B cell (primary cell): Measurements from ENCODE around the gene MUC20. TPM values are rescaled to one million over a fixed set of nuclear protein-coding genes. Genes with fewer than 3 reads are reported as not detected.
"Not testable (repeated sequence)": the region's sequence is repeated elsewhere in the genome, so short reads cannot be mapped to it uniquely, and the experiment has no call there.

Experiments
- ATAC-seq: fragments of 200-7000 bp; cut with Tn5 transposase; one replicate; pipeline ENCODE4 v1.10.0; 2021; ENCODE audit warnings: low read depth, mild to moderate bottlenecking, moderate number of reproducible peaks, moderate library complexity
- CTCF ChIA-PET: fragments of 350-600 bp; sonication (Branson Sonifier 250); formaldehyde crosslinking; loops from one replicate; lab custom pipeline; 2021; ENCODE audit warnings: antibody characterized with exemption, inconsistent platforms; lab: Charles Lee
- POLR2A ChIA-PET: fragments of 350-600 bp; sonication (Branson Sonifier 250); formaldehyde crosslinking; loops from one replicate; lab custom pipeline; 2021; ENCODE audit warnings: antibody characterized with exemption; lab: Charles Lee
- DNase-seq: peaks from one replicate; pipeline ENCODE4 v3.0.0; 2013
- H2AFZ ChIP-seq: 2 replicates; pipeline ENCODE4 v1.6.1; 2012; ENCODE audit warnings: mild to moderate bottlenecking, low read depth, low read length; ENCODE audit not compliant: insufficient read depth, poor library complexity, severe bottlenecking
- H3K27ac ChIP-seq, 2 donors: 1 replicate in 1 of 2; 2 replicates in 1 of 2; pipeline ENCODE4 v1.5.1; 2012 to 2013; ENCODE audit warnings: low read length in 2 of 2, mild to moderate bottlenecking in 2 of 2, moderate library complexity in 1 of 2
- H3K27me3 ChIP-seq, 4 experiments: fragments of 200-600 bp in 1 of 4; sonication (generic) in 1 of 4; replicated peaks in 1 of 4; 1 replicate in 2 of 4; 2 replicates in 2 of 4; pipeline versions ENCODE4 v1.6.1 to v1.7.0; 2013 to 2016; ENCODE audit warnings: low read length in 3 of 4, mild to moderate bottlenecking in 2 of 4, mixed read lengths in 1 of 4, moderate library complexity in 1 of 4; ENCODE audit not compliant: insufficient read depth in 4 of 4, control insufficient read depth in 3 of 4; ENCODE audit errors: control extremely low read depth in 1 of 4
- H3K36me3 ChIP-seq, 2 experiments: replicated peaks in 1 of 2; 1 replicate in 1 of 2; 2 replicates in 1 of 2; pipeline versions ENCODE4 v1.6.1 to v1.7.1; 2013; ENCODE audit warnings: low read length in 1 of 2; ENCODE audit not compliant: insufficient read depth in 2 of 2, control insufficient read depth in 1 of 2; ENCODE audit errors: control extremely low read depth in 1 of 2, extremely low read depth in 1 of 2
- H3K4me1 ChIP-seq, 2 donors: fragments of 200-600 bp in 1 of 2; sonication (generic) in 1 of 2; 1 replicate in 1 of 2; 2 replicates in 1 of 2; pipeline versions ENCODE4 v1.5.1 to v1.6.1; 2013 to 2017; ENCODE audit warnings: low read length in 2 of 2; ENCODE audit not compliant: control insufficient read depth in 2 of 2, insufficient read depth in 2 of 2
- H3K4me2 ChIP-seq: replicated peaks from 2 replicates; pipeline ENCODE3; 2012; ENCODE audit warnings: mild to moderate bottlenecking, low read depth, low read length; ENCODE audit not compliant: poor library complexity, severe bottlenecking
- H3K4me3 ChIP-seq, 5 experiments: fragments of 200-600 bp in 1 of 5; sonication (generic) in 1 of 5; 1 replicate in 3 of 5; 2 replicates in 2 of 5; pipeline versions ENCODE4 v1.5.1 to v1.7.0; 2011 to 2016; ENCODE audit warnings: low read length in 4 of 5, mild to moderate bottlenecking in 4 of 5, low read depth in 2 of 5, control low read depth in 1 of 5, moderate library complexity in 1 of 5; ENCODE audit not compliant: insufficient read depth in 1 of 5; ENCODE audit errors: control extremely low read depth in 1 of 5, extremely low read depth in 1 of 5
- H3K79me2 ChIP-seq: fragments of 200-600 bp; sonication (generic); one replicate; pipeline ENCODE4 v1.6.0; 2016; ENCODE audit warnings: low read length; ENCODE audit not compliant: control insufficient read depth, insufficient read depth
- H3K9ac ChIP-seq: fragments of 200-600 bp; sonication (generic); 2 replicates; pipeline ENCODE4 v1.6.1; 2017; ENCODE audit warnings: mild to moderate bottlenecking, low read length, moderate library complexity
- H3K9me3 ChIP-seq, 3 donors: one replicate each; pipeline versions ENCODE4 v1.6.1 to v1.7.1; 2013; ENCODE audit warnings: low read length in 2 of 3; ENCODE audit not compliant: control insufficient read depth in 2 of 3, insufficient read depth in 1 of 3; ENCODE audit errors: control extremely low read depth in 1 of 3
- H4K20me1 ChIP-seq: 2 replicates; pipeline ENCODE4 v1.6.0; 2012; ENCODE audit warnings: mild to moderate bottlenecking, low read length; ENCODE audit not compliant: insufficient read depth, control insufficient read depth, poor library complexity, severe bottlenecking
- H3K27ac Mint-ChIP-seq: one replicate; pipeline ENCODE4 v1.8.0; 2021; ENCODE audit warnings: mixed read lengths
- H3K27me3 Mint-ChIP-seq: one replicate; pipeline ENCODE4 v1.8.0; 2021; ENCODE audit warnings: mixed read lengths
- H3K4me1 Mint-ChIP-seq: one replicate; pipeline ENCODE4 v1.8.0; 2021; ENCODE audit warnings: mixed read lengths
- H3K4me3 Mint-ChIP-seq: one replicate; pipeline ENCODE4 v1.8.0; 2021; ENCODE audit warnings: mixed read lengths
- H3K9me3 Mint-ChIP-seq: one replicate; pipeline ENCODE4 v1.8.0; 2022; ENCODE audit warnings: mixed read lengths; ENCODE audit not compliant: insufficient read depth
- EZH2 ChIP-seq: IDR thresholded peaks from 2 replicates; pipeline ENCODE4 v1.6.1; 2012; ENCODE audit warnings: borderline replicate concordance, low read depth, mild to moderate bottlenecking, moderate library complexity, low read length; ENCODE audit not compliant: insufficient read depth, poor library complexity, severe bottlenecking
- WGBS: methylation state at CpG from one replicate; pipeline ENCODE4 v1.1.5; 2013; ENCODE audit warnings: missing lambda C conversion rate; ENCODE audit not compliant: insufficient coverage; 5-methylcytosine and 5-hydroxymethylcytosine counted together
- intact Hi-C: fragments of 100-400 bp; cut with micrococcal nuclease; formaldehyde crosslinking; loops from one replicate; pipeline ENCODE4 v1.10.0; 2022
- polyA plus RNA-seq: library from polyadenylated mRNA; depleted of rRNA; stranded (reverse); fragments of >200 nt; gene quantifications from 2 replicates; pipeline ENCODE4 v1.2.3, GENCODE V29; 2012
- total RNA-seq, 2 donors: library from RNA; stranded (reverse); fragments of 120-200 nt in 1 of 2; gene quantifications; 1 replicate in 1 of 2; 2 replicates in 1 of 2; pipeline versions ENCODE4 v1.2.3 to v1.2.4, GENCODE V29; 2013 to 2022
- TF ChIP-seq, protein P1 (sequence below): fragments of 200-600 bp; IDR thresholded peaks from one replicate; pipeline ENCODE4 v1.8.0; 2022; ENCODE audit warnings: antibody characterized with exemption, mild to moderate bottlenecking

MUC20 gene
- total and polyA plus RNA-seq, 2 donors (not counting 1 experiment from before 2014, with no cell fraction given): 11.0 to 15.6 TPM

- Histone ChIP-seq H4K20me1 (no peaks in the 10 kb centered on the region), H3K27ac (no peak overlapping the region), H2AFZ (no peak overlapping the region), H3K4me3 (no peak overlapping the region), H3K4me1 (no peaks in the 10 kb centered on the region), H3K9ac (no peak overlapping the region), H3K79me2 (no peaks in the 10 kb centered on the region), H3K27me3 (no peaks in the 10 kb centered on the region), H3K36me3 (peaks cover 3 to 37% of the 10 kb centered on the region in 2 experiments), H3K4me2 (no peak overlapping the region), H3K9me3 (no peaks in the 10 kb centered on the region)
- ChIA-PET POLR2A (interaction anchor here (0.6 to 0.7 kb wide), 2 partner anchors 153 to 209 kb away, joined by 3 to 4 read pairs; no protein-coding TSS in a partner anchor), CTCF (interaction anchor here (1.0 kb wide), 1 partner anchor 24 kb away, joined by 3 read pairs; no protein-coding TSS in a partner anchor)
- Mint-ChIP-seq H3K27me3 (no peaks in the 10 kb centered on the region), H3K27ac (no peak overlapping the region), H3K9me3 (no peaks in the 10 kb centered on the region), H3K4me3 (no peak overlapping the region), H3K4me1 (peaks cover 7% of the 10 kb centered on the region)
- ATAC-seq (no peak), DNase-seq (no peak)
- 86% methylated on average over 9 of the region's 13 CpGs for WGBS
- intact Hi-C loops: no loop called here
- TF ChIP-seq, protein P1, sequence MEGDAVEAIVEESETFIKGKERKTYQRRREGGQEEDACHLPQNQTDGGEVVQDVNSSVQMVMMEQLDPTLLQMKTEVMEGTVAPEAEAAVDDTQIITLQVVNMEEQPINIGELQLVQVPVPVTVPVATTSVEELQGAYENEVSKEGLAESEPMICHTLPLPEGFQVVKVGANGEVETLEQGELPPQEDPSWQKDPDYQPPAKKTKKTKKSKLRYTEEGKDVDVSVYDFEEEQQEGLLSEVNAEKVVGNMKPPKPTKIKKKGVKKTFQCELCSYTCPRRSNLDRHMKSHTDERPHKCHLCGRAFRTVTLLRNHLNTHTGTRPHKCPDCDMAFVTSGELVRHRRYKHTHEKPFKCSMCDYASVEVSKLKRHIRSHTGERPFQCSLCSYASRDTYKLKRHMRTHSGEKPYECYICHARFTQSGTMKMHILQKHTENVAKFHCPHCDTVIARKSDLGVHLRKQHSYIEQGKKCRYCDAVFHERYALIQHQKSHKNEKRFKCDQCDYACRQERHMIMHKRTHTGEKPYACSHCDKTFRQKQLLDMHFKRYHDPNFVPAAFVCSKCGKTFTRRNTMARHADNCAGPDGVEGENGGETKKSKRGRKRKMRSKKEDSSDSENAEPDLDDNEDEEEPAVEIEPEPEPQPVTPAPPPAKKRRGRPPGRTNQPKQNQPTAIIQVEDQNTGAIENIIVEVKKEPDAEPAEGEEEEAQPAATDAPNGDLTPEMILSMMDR: no peak
- no peak for TF ChIP-seq EZH2
These were observed 27.2 kb upstream of the MUC20 start for GRCh38 chr3:195693428-195694216.

GRCh38 chr3:195694217-195695076 lies 26.3 kb upstream of the MUC20 start:
- H3K9ac ChIP-seq, ATAC-seq, H3K4me1 Mint-ChIP-seq, H3K27me3 Mint-ChIP-seq, DNase-seq, H3K27ac Mint-ChIP-seq, H3K4me1 ChIP-seq, H3K79me2 ChIP-seq, H4K20me1 ChIP-seq, H3K4me3 Mint-ChIP-seq, H3K27ac ChIP-seq, H3K4me3 ChIP-seq, intact Hi-C loops, H3K9me3 Mint-ChIP-seq, H3K27me3 ChIP-seq, H2AFZ ChIP-seq, H3K4me2 ChIP-seq, H3K9me3 ChIP-seq: not testable (repeated sequence)
- POLR2A ChIA-PET: interaction anchor here (0.6 to 0.7 kb wide), 2 partner anchors 152 to 208 kb away, joined by 3 to 4 read pairs; no protein-coding TSS in a partner anchor
- WGBS: 85% methylated on average over 7 of the region's 8 CpGs
- CTCF ChIA-PET: interaction anchor here (1.0 kb wide), 1 partner anchor 23 kb away, joined by 3 read pairs; no protein-coding TSS in a partner anchor
- H3K36me3 ChIP-seq: peaks cover 3 to 33% of the 10 kb centered on the region in 2 experiments
